GM12878 (cell line): Measurements from ENCODE around the gene MAD1L1.

ENCODE experiments used
- BRCA1 ChIP-seq: IDR thresholded peaks from 2 replicates; pipeline ENCODE4 v1.6.1; 2011; ENCODE audit warnings: low read depth, low read length, improper control_type of control experiment
- CEBPB ChIP-seq, 2 experiments: fragments of 150-350 bp in 1 of 2; IDR thresholded peaks; 2 replicates each; pipeline ENCODE4 v1.6.1; 2012 to 2014; ENCODE audit warnings: low read depth in 2 of 2, low read length in 2 of 2, borderline replicate concordance in 1 of 2, inconsistent platforms in 1 of 2
- POLR2A ChIP-seq: IDR thresholded peaks from 2 replicates; pipeline ENCODE4 v1.6.1; 2011; ENCODE audit warnings: low read depth, mild to moderate bottlenecking, low read length
- RAD21 ChIP-seq: IDR thresholded peaks from 2 replicates; pipeline ENCODE4 v1.6.1; 2011; ENCODE audit warnings: mild to moderate bottlenecking, low read depth, low read length, moderate library complexity; ENCODE audit not compliant: insufficient read depth
- YY1 ChIP-seq: IDR thresholded peaks from 2 replicates; pipeline ENCODE4 v1.6.1; 2011; ENCODE audit warnings: low read depth, mild to moderate bottlenecking, low read length
- TF ChIP-seq, protein P1 (sequence below): IDR thresholded peaks from 2 replicates; pipeline ENCODE4 v1.6.1; 2012; ENCODE audit warnings: low read length, inconsistent platforms
- TF ChIP-seq, protein P2 (sequence below): IDR thresholded peaks from 2 replicates; pipeline ENCODE4 v1.6.1; 2011; ENCODE audit warnings: low read depth, low read length, improper control_type of control experiment, borderline replicate concordance
- TF ChIP-seq, protein P3 (sequence below), 3 experiments: IDR thresholded peaks in 2 of 3; conservative IDR thresholded peaks in 1 of 3; 2 replicates each; pipeline ENCODE4 v1.5.1; 2011; ENCODE audit warnings: low read depth in 3 of 3, low read length in 3 of 3, mild to moderate bottlenecking in 3 of 3, control low read depth in 2 of 3, moderate library complexity in 2 of 3, inconsistent platforms in 1 of 3, mixed read lengths in 1 of 3; ENCODE audit not compliant: control insufficient read depth in 2 of 3, insufficient read depth in 1 of 3; ENCODE audit errors: extremely low read depth in 1 of 3
- TF ChIP-seq, protein P4 (sequence below): IDR thresholded peaks from 2 replicates; pipeline ENCODE4 v1.6.1; 2012; ENCODE audit warnings: low read depth, low read length, improper control_type of control experiment
- TF ChIP-seq, protein P5 (sequence below): fragments of 450-650 bp; conservative IDR thresholded peaks from 2 replicates; pipeline ENCODE4 v1.6.1; 2017; ENCODE audit warnings: mild to moderate bottlenecking, moderate library complexity
- TF ChIP-seq, protein P6 (sequence below): fragments of 450-650 bp; IDR thresholded peaks from 2 replicates; pipeline ENCODE4 v1.6.1; 2017; ENCODE audit warnings: mild to moderate bottlenecking, moderate library complexity
- TF ChIP-seq, protein P7 (sequence below): IDR thresholded peaks from 2 replicates; pipeline ENCODE4 v1.6.1; 2011; ENCODE audit warnings: borderline replicate concordance, low read depth, mild to moderate bottlenecking, moderate library complexity, mixed read lengths, low read length; ENCODE audit not compliant: insufficient read depth; ENCODE audit errors: extremely low read length

DNA sequence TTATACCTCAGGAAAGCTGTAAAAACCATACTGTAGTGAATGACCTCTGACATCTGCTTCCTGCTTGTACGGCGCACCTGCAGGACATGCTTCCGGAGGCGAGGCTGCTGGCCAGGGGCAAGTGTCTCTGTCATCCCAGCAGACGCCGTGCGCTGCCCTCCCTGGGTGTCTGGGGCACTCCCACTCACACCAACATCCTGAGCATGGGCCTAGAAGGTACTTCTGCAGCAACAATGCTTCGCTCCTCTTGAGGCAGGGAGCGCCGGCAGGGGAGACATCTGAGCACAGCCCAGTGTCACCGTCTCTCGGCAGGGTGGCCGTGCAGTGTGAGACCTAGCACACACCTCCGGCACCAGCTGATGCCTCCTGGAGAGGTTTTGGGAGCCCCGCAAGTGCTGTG lies 269.2 kb downstream of the MAD1L1 start:
- TF ChIP-seq, protein P1, sequence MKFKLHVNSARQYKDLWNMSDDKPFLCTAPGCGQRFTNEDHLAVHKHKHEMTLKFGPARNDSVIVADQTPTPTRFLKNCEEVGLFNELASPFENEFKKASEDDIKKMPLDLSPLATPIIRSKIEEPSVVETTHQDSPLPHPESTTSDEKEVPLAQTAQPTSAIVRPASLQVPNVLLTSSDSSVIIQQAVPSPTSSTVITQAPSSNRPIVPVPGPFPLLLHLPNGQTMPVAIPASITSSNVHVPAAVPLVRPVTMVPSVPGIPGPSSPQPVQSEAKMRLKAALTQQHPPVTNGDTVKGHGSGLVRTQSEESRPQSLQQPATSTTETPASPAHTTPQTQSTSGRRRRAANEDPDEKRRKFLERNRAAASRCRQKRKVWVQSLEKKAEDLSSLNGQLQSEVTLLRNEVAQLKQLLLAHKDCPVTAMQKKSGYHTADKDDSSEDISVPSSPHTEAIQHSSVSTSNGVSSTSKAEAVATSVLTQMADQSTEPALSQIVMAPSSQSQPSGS = no peak
- TF ChIP-seq, protein P2, sequence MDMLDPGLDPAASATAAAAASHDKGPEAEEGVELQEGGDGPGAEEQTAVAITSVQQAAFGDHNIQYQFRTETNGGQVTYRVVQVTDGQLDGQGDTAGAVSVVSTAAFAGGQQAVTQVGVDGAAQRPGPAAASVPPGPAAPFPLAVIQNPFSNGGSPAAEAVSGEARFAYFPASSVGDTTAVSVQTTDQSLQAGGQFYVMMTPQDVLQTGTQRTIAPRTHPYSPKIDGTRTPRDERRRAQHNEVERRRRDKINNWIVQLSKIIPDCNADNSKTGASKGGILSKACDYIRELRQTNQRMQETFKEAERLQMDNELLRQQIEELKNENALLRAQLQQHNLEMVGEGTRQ = no peak
- TF ChIP-seq POLR2A (no peak), BRCA1 (no peak), RAD21 (no peak), YY1 (no peak), CEBPB (IDR thresholded peaks at IDR 0.05; ENCODE audit: borderline replicate concordance in 1 of 2, low read depth in 2 of 2, low read length in 2 of 2) (no peak)
- TF ChIP-seq, protein P3, sequence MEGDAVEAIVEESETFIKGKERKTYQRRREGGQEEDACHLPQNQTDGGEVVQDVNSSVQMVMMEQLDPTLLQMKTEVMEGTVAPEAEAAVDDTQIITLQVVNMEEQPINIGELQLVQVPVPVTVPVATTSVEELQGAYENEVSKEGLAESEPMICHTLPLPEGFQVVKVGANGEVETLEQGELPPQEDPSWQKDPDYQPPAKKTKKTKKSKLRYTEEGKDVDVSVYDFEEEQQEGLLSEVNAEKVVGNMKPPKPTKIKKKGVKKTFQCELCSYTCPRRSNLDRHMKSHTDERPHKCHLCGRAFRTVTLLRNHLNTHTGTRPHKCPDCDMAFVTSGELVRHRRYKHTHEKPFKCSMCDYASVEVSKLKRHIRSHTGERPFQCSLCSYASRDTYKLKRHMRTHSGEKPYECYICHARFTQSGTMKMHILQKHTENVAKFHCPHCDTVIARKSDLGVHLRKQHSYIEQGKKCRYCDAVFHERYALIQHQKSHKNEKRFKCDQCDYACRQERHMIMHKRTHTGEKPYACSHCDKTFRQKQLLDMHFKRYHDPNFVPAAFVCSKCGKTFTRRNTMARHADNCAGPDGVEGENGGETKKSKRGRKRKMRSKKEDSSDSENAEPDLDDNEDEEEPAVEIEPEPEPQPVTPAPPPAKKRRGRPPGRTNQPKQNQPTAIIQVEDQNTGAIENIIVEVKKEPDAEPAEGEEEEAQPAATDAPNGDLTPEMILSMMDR (IDR thresholded peaks at IDR 0.05 in 2 of 3, conservative IDR thresholded peaks at IDR 0.05 in 1 of 3; ENCODE audit: control insufficient read depth in 2 of 3, extremely low read depth in 1 of 3, insufficient read depth in 1 of 3, low read depth in 3 of 3, low read length in 3 of 3) = no peak
- TF ChIP-seq, protein P4, sequence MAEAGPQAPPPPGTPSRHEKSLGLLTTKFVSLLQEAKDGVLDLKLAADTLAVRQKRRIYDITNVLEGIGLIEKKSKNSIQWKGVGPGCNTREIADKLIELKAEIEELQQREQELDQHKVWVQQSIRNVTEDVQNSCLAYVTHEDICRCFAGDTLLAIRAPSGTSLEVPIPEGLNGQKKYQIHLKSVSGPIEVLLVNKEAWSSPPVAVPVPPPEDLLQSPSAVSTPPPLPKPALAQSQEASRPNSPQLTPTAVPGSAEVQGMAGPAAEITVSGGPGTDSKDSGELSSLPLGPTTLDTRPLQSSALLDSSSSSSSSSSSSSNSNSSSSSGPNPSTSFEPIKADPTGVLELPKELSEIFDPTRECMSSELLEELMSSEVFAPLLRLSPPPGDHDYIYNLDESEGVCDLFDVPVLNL = no peak
- TF ChIP-seq, protein P5, sequence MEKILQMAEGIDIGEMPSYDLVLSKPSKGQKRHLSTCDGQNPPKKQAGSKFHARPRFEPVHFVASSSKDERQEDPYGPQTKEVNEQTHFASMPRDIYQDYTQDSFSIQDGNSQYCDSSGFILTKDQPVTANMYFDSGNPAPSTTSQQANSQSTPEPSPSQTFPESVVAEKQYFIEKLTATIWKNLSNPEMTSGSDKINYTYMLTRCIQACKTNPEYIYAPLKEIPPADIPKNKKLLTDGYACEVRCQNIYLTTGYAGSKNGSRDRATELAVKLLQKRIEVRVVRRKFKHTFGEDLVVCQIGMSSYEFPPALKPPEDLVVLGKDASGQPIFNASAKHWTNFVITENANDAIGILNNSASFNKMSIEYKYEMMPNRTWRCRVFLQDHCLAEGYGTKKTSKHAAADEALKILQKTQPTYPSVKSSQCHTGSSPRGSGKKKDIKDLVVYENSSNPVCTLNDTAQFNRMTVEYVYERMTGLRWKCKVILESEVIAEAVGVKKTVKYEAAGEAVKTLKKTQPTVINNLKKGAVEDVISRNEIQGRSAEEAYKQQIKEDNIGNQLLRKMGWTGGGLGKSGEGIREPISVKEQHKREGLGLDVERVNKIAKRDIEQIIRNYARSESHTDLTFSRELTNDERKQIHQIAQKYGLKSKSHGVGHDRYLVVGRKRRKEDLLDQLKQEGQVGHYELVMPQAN = no peak
- TF ChIP-seq, protein P6, sequence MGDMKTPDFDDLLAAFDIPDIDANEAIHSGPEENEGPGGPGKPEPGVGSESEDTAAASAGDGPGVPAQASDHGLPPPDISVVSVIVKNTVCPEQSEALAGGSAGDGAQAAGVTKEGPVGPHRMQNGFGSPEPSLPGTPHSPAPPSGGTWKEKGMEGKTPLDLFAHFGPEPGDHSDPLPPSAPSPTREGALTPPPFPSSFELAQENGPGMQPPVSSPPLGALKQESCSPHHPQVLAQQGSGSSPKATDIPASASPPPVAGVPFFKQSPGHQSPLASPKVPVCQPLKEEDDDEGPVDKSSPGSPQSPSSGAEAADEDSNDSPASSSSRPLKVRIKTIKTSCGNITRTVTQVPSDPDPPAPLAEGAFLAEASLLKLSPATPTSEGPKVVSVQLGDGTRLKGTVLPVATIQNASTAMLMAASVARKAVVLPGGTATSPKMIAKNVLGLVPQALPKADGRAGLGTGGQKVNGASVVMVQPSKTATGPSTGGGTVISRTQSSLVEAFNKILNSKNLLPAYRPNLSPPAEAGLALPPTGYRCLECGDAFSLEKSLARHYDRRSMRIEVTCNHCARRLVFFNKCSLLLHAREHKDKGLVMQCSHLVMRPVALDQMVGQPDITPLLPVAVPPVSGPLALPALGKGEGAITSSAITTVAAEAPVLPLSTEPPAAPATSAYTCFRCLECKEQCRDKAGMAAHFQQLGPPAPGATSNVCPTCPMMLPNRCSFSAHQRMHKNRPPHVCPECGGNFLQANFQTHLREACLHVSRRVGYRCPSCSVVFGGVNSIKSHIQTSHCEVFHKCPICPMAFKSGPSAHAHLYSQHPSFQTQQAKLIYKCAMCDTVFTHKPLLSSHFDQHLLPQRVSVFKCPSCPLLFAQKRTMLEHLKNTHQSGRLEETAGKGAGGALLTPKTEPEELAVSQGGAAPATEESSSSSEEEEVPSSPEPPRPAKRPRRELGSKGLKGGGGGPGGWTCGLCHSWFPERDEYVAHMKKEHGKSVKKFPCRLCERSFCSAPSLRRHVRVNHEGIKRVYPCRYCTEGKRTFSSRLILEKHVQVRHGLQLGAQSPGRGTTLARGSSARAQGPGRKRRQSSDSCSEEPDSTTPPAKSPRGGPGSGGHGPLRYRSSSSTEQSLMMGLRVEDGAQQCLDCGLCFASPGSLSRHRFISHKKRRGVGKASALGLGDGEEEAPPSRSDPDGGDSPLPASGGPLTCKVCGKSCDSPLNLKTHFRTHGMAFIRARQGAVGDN = no peak
- TF ChIP-seq, protein P7, sequence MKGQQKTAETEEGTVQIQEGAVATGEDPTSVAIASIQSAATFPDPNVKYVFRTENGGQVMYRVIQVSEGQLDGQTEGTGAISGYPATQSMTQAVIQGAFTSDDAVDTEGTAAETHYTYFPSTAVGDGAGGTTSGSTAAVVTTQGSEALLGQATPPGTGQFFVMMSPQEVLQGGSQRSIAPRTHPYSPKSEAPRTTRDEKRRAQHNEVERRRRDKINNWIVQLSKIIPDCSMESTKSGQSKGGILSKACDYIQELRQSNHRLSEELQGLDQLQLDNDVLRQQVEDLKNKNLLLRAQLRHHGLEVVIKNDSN = no peak
